NOMO-1 treated with dmso at 0.1 percent for 144 hours (cell line): ENCODE data around the gene CEP131.

ENCODE experiments used
- DNase-seq: peaks from one replicate; lab custom pipeline; 2025; ENCODE audit not compliant: unreplicated experiment; lab: John Stamatoyannopoulos, UW

CEP131 gene

DNA sequence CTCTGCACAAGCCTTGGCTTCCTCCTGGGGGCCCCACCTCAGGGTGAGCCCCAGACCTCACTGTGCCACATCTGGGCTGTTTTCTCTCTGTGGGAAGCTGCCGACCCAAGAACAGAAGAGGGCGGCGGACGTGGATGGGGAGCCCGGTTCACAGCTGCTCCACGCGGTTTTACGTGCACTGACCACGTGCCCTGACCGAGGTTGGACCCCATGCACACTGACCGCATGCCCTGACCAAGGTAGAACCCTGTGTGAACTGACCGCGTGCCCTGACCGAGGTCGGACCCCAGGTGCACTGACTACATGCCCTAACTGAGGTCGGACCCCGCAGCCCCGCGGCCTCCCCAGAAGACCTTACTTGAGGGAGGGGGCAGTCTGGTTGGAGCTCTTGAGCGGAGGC lies 19.6 kb downstream of the CEP131 start:
- no peak for DNase-seq

DNA sequence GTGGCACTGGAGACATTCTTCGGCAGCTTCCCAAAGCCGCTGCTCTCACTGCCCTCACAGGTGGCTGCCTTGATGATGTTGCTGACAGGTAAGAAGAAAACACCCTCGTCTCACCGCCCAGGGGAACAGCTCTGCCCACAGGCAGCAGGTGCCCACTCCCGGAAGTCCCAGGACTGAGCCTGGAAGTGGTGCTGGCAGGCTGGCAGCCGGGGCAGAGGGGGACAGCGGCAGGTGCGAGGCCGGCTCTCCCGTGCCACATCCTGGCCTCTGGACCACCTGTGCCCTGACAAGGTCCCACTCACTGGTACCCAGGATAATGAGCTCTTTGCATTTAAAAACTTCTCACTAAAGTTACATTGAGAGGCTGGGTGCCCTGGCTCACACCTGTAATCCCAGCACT lies 20.4 kb downstream of the CEP131 start:
- DNase-seq, result no peak

DNA sequence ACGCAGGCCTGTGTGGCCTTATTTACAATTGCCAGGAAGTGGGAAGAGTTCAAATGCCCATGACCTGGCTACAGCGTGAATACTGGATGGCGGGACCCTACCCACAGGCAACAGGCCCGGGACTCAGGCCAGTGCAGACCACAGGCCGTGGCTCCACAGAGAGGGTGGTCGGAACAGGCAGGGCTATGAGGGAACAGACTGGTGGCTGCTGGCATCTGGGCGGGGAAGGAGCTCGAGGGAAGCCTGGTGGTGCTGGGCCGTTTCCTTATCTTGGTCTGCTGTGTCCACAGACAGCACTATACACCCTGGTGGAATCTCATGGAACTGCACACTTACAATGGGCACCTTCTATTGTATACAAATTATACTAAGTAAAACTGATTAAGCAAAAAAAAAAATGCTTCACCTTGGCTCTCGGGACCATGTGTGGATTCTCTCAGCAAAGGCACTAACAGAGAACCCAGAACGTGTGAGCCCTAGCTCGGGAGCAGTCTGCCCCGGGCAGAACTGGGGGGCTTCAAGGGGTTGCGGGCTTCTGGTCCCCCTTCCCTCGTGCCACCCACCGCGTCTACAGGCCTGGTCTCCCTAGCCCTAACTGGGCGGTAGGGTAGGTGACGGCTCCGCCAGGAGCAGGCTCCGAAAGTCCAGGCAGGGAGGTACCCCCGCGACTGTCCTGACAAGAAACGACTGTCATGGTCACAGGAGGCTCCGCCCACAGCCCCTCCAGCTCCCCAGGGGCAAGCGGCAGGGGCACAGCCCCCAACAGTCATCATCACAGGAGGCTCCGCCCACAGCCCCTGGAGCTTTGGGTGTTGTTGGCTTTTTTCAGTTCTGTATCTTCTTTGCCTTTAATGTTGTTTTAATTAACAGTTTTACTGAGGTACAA lies 21.8 kb downstream of the CEP131 start:
- peak; percentile 23 for DNase-seq

DNA sequence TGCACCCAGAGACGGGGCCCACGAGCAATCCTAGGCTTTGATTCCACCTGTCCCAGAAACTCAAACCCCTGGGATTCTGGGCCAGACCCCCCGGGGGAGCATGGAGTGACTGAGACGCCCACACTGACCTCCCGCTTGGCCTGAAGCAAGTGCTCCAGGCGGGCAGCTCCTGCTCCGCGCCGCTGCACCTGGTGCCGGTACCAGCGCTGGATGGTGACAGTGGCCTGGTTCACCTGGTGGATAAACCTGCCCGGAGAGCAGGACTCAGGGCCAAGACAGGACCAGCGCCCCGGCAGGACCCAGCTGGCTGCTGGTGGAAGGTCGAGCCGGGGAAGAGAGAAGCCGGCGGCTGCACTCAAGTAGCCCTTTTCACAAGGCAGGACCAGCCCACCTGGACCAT lies 22.6 kb downstream of the CEP131 start:
- no peak for DNase-seq

DNA sequence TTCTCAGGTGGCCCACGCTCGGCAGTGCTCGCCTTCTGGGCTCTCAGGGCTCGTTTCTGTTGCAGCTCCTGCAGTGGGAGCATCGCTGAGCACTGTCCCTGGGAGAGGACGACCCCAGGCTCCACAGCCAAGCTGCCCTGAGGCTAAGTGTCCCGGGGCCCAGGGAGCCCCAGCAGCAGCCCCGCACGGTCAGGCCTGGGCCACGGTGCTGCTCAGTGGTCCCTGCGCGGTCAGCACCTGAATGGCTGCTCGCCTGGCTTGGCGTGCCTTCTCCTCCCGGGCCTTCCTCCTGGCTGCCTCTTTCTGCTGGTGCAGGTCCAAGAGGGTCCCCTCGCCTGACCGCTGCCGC lies 23.3 kb downstream of the CEP131 start:
- no peak for DNase-seq

DNA sequence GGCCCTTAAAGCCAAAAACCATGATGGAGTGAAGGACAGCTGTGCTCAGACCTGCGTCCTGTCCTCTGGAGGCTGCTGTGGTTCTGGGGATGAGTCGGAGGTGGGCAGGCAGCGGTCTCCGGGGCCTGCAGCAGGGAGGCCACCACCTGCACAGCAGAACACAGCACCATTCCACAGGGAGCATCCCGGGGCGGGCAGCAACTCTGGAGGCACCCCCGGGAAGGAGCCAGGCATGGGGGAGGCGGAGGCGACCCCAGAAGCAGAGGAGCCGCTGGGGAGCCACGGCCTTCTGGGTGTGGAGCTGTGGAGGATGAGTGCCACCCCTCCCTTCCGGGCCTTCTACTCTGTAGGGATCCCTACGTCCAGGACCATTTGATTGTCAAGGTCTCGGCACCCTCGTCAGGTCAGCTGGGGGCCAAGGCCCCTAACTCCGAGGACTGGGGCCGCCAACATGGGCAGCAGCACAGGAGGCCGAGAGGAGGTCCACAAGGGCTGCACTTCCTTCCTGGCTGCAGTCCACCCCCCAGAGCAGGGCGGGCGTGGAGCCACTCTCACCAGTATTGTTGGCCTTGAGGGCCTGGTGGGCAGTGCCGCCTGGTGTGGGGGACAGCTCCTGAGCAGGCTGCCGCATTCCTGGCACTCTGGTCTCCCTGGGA lies 23.8 kb downstream of the CEP131 start:
- no peak for DNase-seq

DNA sequence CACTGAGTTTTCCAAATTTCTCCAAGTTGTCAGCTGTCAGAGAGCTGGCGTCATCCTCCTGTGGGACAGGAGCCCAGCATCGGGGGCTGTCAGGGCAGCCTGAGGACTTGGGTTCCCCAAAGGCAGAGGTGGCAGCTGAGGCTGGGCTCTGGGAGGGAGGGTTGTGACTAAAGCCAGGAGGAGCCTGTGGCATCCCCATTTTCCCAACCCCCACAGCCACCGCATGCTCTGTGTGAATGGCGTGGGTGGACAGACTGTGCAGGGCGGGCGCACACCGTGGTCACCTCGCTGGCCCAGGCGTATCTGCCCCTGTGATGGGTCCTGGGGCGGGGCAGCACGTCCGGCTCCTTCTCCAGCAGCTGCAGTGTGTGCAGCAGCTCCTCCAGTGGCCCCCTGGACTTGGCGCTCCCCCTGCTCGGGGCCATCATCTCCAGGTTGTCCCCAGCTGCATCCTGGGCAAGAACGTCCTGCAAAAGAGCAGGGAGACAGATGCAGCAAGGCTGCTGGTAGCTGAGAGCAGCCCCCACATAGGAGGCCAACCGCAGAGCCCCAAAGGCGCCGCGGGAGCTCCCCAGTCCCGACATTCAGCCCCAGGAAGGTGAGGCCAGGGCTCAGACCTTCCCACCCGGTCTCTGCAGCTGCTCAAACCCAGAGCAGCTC lies 24.8 kb downstream of the CEP131 start:
- no peak for DNase-seq

DNA sequence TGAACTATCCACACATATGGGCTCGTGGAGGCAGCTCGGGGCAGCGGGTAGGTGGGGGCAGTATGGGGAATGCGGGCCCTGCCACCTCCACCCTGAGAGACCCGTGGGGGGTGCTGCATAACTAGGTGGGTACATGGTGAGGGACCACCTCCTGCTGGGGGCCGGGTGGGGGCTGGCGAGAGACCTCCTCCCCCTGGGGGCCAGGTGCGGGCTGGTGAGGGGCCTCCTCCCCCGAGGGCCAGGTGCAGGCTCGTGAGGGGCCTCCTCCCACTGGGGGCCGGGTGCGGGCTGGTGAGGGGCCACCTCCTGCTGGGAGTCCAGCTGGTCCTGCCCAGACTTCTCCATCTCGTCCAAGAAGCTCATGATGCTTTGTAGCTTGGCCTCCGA lies 25.4 kb downstream of the CEP131 start:
- DNase-seq, result no peak

DNA sequence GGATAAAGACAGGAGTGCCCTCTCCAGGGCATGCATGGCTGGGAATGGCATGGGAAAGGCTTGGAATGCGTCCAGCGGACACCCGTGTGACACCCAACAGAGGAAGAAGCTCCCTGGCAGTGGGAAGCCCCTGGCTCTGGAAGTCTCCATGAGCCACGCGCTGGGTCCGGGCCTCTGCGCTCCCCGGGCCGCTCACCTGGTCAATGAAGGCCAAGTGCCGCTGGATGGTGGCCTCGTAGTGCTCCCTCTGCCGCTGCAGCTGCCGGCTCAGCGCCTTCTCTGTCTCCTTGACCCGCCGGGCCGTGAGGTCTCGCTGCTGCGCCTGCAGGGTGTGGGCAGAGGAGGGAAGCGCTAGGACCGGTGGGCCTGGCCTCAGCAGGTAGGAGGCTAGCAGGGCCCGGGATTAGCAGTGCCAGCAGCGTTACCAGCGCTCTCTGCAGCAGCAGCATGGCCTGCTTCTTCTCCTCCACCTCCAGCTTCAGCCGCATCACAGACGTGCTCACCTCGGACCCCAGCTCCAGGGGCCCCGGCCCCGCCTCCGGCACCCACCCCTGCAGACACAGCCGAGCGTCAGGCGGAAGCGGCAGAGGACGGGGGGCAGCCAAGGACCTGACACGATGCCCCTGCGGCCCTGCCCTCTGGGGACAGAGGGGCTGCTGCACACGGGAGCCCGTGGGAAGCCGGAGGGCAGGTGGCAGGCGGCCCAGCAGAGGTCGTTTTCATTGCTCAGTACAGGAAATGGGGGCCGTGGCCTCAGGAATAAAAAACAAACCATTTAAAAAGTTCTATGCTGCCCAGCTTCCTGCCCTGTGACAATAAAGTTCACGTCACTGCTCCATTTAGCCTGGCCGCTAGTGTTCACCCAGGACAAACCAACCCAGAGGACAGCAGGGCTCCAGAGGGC lies 26.0 kb downstream of the CEP131 start:
- no peak for DNase-seq

DNA sequence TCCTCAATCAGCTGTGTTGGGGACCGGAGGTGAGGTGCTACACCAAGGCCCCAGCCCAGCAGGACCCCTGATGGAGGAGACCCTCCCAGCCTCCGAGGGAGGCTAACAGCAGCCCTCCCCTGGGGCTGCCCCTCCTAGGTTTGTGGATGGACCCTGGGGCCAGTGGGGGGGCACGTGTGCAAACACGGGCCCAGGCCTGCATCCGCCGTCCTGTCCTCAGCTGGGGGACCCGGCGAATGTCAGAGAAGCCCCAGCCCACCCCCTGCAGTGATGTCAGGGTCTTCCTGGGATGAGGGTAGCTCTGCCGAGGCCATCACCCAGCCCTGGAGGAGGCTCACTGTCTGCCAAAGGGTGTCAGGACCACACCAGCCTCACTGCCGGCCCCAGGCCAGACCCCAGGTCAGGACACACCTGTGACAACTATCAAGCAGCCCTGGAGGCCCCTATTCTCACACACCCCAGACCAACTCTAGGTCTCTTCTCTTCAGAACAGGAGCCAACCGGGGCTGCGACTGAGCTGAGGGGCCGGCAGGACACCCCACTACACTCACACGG lies 26.7 kb downstream of the CEP131 start:
- no peak for DNase-seq

DNA sequence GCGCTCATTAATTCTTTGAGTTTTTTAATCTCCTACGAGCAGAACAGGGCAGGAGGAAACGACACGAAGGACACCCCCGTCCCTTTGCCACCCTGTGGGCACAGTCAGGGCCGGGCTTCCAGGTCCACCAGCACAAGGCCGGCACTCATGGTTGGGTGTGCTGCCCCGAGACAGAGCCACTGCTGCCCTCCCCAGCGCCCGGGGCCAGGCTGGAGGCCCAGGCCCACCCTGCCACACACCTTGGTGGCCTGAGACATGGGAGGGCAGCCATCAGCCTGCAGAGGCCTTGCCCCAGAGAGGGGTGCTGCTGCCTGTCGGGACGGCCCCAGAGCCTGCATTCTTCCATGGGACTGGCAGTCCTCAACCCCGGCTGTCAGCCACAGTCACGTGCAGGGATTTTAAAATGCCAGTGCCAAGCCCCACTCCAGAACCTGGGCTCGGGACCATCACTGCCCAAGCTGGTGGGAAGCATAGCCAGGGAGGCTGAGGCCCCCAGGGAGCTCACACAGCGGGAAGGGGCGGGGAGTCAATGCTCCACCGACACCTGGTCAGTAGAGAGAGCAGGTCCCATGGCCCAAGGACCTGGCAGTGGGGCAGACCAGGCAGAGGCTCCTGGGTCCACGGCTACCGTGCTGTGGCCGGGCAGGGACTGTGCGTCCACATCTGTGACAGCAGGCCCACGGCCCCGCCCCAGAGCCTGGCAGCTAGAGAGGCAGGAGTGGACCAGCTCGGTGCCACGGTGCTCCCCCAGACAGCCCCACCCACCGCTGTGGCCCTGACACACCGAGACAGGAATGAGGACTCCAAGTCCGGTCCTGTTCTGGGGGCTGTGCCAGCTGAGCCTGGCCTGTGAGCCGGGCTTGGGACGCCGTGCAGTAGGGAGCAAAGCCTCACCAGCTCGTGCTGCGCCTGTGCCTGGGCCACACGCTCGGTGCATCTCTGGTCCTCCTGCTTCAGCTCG lies 27.5 kb downstream of the CEP131 start:
- DNase-seq, result no peak

DNA sequence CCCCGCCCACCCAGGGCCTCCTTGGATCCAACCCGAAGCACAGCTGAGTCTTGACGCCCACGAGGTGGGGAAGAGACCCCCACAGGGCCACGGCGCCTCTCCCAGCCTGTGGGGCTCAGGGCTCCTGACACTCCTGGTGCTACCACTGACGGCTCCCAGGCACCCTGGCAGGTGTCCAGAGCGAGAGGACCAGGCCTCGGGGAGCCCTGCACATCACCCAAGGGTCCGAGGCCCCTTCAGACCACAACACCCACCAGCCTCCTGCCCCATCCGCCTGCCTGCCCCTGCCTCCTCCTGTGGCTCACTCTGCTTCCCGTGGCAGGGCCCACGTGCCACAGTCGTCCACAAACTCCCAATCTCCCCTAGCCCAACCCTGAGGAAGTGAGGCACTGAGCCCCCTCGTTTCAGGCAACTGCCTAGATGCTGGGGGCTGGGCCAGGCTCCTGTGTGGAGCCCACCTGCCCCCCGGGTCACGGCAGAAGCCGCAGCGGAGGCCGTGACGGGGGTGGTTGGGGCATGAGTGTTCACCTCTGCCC lies 28.5 kb downstream of the CEP131 start:
- DNase-seq, result no peak

DNA sequence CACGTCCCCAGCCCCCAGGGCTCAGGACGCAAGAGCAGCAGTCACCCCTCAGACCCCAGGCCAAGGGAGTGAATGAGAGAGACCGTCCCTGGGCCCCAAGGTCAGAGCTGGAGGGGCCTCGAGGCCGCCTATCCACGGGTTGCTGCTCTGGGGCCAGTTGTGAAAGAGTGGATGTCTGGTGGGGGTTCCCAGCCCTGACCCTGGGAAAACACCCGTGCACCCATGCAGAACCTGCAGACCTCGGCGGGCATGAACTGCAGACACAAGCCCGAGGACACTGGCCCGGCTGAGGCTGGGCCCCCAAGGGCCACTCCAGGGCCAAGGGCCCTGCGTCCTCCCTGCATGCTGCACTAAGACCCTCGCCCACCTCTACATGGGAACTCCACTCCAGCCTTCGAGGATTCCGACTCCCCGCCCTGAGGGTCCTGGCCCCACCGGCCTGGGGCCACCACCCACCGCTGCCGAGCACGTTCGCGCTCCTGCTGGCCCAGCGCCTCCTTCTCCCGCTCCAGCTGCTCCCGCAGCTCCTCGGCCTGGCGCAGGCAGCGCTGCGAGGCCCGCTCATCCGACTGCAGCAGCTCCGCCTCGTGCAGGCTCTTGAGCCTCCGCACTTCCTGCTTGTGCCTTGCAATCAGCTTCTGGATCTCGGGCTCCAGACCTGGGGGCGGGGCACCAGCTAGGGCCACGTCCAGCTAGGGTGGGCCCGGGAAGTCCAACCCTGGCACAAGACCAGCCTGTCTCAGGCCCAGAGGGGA lies 29.1 kb downstream of the CEP131 start:
- no peak for DNase-seq

DNA sequence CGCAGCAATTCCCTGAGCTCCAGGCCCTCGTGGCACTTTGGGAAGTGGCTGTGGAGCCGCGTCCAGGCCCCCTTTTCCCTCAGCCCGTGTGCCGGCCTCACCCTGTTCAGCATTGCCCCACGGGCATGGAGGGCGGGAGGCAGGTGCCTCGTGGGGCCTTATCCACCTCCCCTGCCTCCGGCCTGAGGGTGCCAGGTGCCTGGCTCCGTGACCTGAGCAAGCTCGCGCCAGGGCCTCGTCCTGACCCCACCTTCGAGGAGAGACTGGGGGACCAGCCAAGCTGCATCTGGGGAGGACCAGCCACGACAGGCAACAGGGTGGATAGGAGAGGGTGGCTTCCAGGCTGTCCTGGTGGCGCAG lies 29.7 kb downstream of the CEP131 start:
- DNase-seq, result no peak

DNA sequence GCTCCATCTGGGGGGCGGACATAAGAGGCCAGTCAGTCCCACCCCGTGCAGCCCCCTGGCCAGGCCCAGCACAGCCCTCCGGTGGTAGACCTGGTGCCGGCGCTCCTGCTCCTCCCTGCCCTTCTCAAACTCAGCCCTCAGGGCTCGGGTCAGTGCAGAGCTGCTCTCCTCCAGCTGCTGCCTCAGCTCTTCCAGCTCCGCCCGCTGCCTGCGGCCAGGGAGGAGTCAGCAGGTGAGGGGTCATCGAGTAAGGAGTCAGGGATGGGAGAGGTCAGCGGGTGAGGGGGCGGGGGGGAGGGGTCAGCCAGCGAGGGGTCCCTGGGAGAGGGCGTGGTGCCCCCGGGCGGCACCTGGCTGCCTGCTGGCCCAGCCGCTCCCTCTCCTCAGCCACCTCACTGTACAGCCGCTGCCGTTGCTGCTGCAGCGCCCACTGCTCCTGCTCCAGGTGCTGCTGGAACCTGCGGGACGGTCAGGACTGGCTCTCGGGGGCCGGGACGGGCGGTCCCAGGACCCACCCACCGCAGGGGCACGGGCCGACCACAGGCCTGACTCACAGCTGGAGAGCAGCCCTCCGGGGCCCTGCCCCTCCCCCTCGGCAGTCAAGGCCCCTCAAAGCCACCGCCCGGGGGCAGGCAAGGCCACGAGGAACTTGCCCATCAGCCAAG lies 30.2 kb downstream of the CEP131 start:
- no peak for DNase-seq

DNA sequence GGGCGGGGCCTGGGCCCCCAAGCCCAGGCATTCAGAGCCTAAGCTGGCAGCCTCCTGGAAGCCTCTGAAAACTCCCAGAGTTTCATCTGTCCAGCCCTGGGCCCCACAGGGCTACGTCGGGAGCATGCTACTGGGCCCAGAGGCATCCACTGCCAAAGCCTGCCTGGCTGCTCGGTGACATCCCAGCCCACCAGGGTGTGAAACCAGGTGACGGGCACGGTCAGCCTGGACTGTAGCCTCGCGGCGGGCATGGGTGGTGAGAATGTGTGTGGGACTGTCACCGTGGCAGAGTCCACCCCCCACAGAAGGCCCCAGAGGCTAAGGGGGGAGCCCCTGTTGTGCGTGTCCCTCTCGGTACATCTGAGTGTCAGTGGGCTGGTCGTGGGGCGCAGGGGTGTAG lies 31.1 kb downstream of the CEP131 start:
- no peak for DNase-seq

DNA sequence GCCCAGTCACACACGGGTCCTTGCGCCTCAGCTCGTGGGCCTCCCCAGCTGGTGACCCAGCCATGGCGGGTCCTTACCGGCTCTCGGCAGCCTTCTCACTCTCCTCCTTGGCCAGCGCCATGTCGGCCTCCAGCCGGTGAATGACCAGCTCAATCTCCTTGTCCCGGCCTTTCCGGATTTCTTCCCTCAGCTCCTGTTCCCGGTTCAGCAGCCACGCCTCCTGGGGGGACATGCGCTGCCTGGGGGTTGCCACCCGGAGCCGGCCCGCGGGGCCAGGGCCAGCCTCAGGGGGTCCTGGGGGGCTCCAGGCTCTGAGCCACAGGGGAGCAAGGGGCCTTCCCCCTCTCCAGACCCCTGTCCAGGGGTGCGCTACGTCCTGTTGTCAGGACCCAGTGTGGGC lies 31.6 kb downstream of the CEP131 start:
- no peak for DNase-seq

DNA sequence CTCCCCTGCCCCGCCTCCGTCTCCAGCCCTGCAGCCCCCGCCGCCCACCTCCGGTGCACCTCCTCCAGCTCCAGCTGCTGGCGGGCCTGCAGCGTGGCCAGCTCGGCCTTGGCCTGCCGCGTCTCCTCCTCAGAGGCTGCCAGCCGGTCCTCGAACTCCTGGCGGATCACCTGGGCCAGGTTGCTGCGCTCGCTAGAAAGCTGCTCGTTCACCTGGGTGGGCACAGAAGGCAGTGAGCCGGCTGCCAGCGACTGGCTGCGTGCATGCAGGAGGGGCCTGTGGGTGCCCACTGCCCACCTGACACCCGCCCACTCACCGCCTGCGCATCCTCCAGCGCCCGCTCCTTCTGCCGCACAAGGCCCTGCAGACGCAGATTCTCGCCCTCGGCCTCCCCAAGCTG lies 32.2 kb downstream of the CEP131 start:
- no peak for DNase-seq
